NCI-H2196 treated with DMSO at 0.1 percent for 48 hours (cell line): ENCODE data around the gene NCF1.
"Not testable (repeated sequence)": the region's sequence is repeated elsewhere in the genome, so short reads cannot be mapped to it uniquely, and the experiment has no call there.

Experiments
- DNase-seq: peaks from one replicate; lab custom pipeline; 2025; ENCODE audit not compliant: unreplicated experiment; lab: John Stamatoyannopoulos, UW

Gene NCF1

GRCh38 chr7:74773760-74774750 is at the start of gene NCF1:
Gene NCF1 (plus strand): TSS chr7:74774011. CDS start chr7:74774032, 21 bp downstream.
- not testable (repeated sequence) for DNase-seq

- no peak for DNase-seq
Observed at GRCh38 chr7:74725840-74726239, 48.0 kb upstream of the NCF1 start.

DNA sequence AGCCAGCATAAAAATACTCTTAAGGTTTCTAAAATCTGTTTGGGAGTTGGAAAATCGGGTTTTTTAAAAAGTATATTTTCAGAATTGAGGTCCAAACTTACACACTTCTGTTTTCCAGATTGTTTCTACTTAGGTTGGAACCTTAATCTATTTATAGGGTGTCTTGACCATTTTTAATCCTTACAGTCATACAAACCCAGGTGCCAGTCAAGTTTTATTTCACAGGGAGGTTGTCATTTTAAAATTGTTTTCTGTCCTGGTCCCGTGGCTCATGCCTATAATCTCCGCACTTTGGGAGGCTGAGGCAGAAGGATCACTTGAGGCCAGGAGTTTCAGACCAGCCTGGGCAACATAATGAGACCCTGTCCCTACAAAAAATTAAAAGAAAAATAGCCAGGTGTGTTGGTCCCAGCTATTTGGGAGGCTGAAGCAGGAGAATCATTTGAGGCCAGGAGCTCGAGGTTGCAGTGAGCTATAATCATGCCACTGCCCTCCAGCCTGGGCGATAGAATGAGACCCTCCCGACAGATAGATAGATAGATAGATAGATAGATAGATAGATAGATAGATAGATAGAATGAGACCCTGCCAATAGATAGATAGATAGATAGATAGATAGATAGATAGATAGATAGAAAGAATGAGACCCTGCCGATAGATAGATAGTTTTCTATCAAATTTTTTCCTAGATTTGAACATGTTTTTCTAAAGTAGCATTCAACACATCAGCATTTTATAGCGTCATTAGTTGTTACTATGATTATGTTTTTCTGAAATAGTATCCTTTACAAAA is 47.3 kb upstream of the NCF1 start:
- no peak for DNase-seq

- not testable (repeated sequence) for DNase-seq
Observed at GRCh38 chr7:74728686-74729085, 45.1 kb upstream of the NCF1 start.

- DNase-seq = not testable (repeated sequence)
Observed at GRCh38 chr7:74730186-74730585, 43.6 kb upstream of the NCF1 start.

GRCh38 chr7:74739974-74740703 is 33.7 kb upstream of the NCF1 start:
- DNase-seq = not testable (repeated sequence)

GRCh38 chr7:74743936-74744557 is 29.8 kb upstream of the NCF1 start:
- DNase-seq = not testable (repeated sequence)

DNA sequence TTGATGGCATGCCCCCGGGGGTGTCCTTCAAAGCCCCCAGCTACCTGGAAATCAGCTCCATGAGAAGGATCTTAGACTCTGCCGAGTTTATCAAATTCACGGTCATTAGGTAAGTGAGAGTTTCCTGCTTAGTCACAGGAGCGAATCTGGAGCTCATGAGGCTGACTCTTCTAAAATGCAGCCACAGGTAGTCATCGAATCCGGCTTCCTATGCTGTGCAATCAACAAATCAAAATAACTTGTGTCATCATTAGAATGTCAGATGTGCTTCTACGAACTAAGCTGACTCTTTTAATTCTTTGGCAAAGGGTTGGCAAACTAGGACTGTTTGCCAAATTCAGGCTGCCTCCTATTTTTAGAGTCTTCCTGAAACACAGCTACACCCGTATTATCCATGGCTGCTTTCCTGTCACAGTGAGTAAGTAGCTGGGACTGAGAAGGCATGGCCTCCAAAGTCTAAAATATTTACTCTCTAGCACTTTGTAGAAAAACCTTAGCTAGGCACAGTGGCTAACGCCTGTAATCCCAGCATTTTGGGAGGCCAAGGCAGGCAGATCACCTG is 19.8 kb upstream of the NCF1 start:
- DNase-seq = not testable (repeated sequence)

DNA sequence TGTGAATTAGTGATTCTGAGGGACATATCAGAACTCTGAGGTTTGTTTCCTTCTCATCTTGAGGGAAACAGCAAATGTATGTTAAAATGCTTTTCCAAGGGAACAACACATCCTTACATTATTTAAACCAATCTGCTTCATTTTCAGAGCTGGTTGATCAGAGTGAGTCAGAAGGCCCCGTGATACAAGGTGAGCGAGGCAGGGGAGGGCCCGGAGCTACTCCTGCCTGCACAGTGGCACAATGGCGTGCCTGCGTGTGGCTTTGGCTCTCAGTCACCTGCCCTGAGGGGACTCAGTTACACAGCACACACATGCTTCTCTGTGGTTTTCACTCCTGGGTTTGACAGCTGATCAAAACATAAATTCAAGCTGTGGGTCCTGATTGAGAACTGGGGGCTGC is 17.1 kb upstream of the NCF1 start:
- DNase-seq = not testable (repeated sequence)

GRCh38 chr7:74758268-74758667 is 15.5 kb upstream of the NCF1 start:
- not testable (repeated sequence) for DNase-seq

DNA sequence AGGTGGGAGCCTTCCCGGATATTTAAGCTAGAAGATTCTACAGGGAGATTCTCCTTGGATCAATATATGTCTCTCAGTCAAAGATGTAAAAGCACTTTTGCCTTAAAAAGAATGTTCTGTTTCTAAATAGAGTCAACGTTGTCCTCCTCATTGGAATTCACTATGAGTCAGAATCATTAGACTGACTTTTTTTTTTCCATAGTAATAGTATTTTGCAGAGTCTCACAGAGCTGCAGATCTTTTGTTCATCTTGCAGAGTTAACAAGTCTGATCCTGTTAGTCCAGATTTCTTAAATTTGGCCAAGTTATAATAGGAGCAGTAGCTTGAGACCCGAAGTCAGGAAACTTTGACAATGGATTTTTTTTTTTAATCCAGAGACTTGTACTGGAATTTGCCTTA is 14.8 kb upstream of the NCF1 start:
- not testable (repeated sequence) for DNase-seq

DNA sequence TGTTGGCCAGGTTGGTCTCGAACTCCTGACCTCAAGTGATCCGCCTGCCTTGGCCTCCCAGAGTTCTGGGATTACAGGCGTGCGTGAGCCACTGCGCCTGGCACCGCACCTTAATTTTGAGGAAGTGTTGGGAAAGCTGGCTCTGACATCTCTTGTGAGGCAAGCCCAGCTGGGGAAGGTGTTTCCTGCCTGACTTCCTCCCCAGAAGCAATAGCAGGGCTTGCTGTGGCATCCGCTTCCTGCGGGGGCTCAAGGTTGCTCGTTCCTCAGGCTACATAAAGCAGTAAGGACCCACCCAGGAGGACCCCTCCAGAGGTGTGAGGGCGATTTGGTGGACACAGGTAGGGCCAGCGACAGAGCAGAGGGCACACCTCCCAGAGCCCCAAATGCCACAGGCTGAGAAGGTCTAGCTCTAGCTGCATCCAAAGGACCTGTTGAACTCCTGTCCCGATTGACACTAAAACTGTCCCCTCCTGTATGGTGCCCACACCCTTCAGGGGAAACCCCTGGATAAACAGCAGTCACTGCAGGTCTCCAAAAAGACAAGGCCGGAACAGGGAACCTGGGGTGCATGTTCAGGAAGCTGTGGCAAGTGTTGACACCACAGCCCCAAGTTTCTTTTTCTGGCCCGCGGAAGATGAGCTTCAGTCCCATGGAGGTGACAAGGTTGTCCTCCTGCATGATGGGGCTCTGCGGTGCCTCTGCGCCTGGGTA is 8.4 kb upstream of the NCF1 start:
- DNase-seq = not testable (repeated sequence)

DNA sequence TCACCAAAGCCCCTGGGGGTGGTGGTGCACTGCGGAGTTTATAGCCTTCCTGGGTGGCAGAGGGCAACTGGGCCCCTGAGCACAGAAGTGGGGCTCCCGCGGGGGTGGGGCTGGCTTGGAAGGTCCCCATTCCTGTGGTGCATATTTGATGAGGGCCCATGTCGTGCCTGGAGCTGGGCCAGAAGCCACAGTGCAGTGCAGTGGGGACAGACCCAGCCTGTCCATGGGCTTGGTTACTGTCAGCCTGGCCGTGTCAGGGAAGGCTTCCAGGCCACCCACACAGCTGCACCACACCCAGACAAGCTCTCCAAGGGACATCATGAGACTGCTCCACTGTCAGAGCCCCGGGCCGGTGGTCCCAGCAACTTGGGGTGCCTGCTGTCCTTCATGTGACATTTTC is 7.3 kb upstream of the NCF1 start:
- DNase-seq = not testable (repeated sequence)

- not testable (repeated sequence) for DNase-seq
Observed at GRCh38 chr7:74766991-74767390, 6.8 kb upstream of the NCF1 start.

- DNase-seq = not testable (repeated sequence)
Observed at GRCh38 chr7:74770062-74770461, 3.7 kb upstream of the NCF1 start.

DNA sequence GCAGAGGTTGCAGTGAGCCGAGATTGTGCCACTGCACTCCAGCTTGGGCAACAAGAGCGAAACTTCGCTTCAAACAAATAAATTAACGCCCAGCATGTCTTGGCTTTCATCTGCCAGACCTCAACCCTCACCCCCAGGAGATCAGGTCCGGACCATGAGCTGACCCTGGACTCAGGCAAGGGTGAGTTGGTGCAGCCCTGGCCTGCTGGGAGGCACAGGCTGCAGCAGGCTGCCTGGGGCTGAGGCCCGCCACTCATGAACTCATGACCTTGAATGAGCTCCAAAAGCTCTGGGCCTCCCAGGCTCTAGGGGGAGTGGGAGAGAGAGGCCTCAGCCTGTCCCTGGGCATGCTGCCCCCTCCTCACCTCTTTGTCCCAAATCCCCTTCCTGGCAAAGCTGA is 1.7 kb upstream of the NCF1 start:
- DNase-seq = not testable (repeated sequence)

DNA sequence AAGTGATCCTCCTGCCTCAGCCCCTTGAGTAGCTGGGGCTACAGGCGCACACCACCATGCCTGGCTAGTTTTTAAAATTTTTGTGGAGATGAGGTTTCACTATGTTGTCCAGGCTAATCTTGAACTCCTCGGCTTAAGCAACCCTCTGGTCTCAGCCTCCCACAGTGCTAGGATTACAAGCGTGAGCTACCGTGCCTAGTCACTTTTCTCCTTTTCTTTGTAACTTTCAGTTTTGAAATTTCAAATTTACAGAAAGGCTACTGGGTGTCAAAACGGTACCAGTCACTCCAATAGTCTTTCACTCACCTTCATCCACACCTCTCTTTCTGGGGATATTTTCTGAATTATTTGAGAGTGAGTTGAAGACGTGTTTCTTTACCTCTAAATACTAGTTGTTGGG is 1.3 kb downstream of the NCF1 start:
- DNase-seq = not testable (repeated sequence)

GRCh38 chr7:74779053-74779452 is 5.2 kb downstream of the NCF1 start:
- DNase-seq = not testable (repeated sequence)

GRCh38 chr7:74781746-74782145 is 7.9 kb downstream of the NCF1 start:
- not testable (repeated sequence) for DNase-seq
